AG20443 (cell line): ENCODE measurements around the gene ASAP2.

Experiments used
- DNase-seq: peaks from one replicate; pipeline ENCODE4 v3.0.0; 2012; ENCODE audit warnings: low spot score, mixed read lengths

ASAP2 gene

GRCh38 chr2:9325428-9325827, 118.8 kb downstream of the ASAP2 start:
- no peak for DNase-seq

GRCh38 chr2:9326975-9327374, 120.4 kb downstream of the ASAP2 start:
- DNase-seq = peak; percentile 34

- DNase-seq = no peak
These were observed 121.3 kb downstream of the ASAP2 start for GRCh38 chr2:9327873-9328352.

- no peak for DNase-seq
These were observed 122.3 kb downstream of the ASAP2 start for GRCh38 chr2:9328931-9329330.

- no peak for DNase-seq
These were observed 122.9 kb downstream of the ASAP2 start for GRCh38 chr2:9329497-9329896.

- no peak for DNase-seq
These were observed 124.1 kb downstream of the ASAP2 start for GRCh38 chr2:9330612-9331270.

GRCh38 chr2:9331704-9332103, 125.1 kb downstream of the ASAP2 start:
- no peak for DNase-seq

- DNase-seq = no peak
These were observed 125.7 kb downstream of the ASAP2 start for GRCh38 chr2:9332136-9332852.

- no peak for DNase-seq
These were observed 126.2 kb downstream of the ASAP2 start for GRCh38 chr2:9332853-9333245.

- DNase-seq = peak; percentile 82
These were observed 127.1 kb downstream of the ASAP2 start for GRCh38 chr2:9333591-9334171.

GRCh38 chr2:9334761-9335160, 128.1 kb downstream of the ASAP2 start:
- no peak for DNase-seq

- DNase-seq = no peak
These were observed 128.8 kb downstream of the ASAP2 start for GRCh38 chr2:9335322-9335832.

GRCh38 chr2:9336241-9336575, 129.6 kb downstream of the ASAP2 start:
- no peak for DNase-seq

- peak; percentile 38 for DNase-seq
These were observed 130.1 kb downstream of the ASAP2 start for GRCh38 chr2:9336576-9337314.

GRCh38 chr2:9337901-9338300, 131.3 kb downstream of the ASAP2 start:
- DNase-seq = no peak

GRCh38 chr2:9341337-9341887, 134.8 kb downstream of the ASAP2 start:
- DNase-seq = no peak

GRCh38 chr2:9342659-9343058, 136.0 kb downstream of the ASAP2 start:
- DNase-seq = no peak

- DNase-seq = no peak
These were observed 136.9 kb downstream of the ASAP2 start for GRCh38 chr2:9343524-9343923.

- DNase-seq = no peak
These were observed 137.8 kb downstream of the ASAP2 start for GRCh38 chr2:9344434-9344833.

- DNase-seq = no peak
These were observed 138.7 kb downstream of the ASAP2 start for GRCh38 chr2:9345343-9345742.

- no peak for DNase-seq
These were observed 139.4 kb downstream of the ASAP2 start for GRCh38 chr2:9345997-9346396.

GRCh38 chr2:9346885-9347284, 140.3 kb downstream of the ASAP2 start:
- no peak for DNase-seq
